Fibroblast of lung (primary cell): ENCODE measurements around the gene NDST1. TPM values are rescaled to one million over a fixed set of nuclear protein-coding genes. Genes with fewer than 3 reads are reported as not detected.

Experiments used
- DNase-seq, 2 donors: peaks; one replicate each; pipeline versions ENCODE4 v3.0.0 to v3.0.0-alpha.2; 2010; ENCODE audit warnings: low read depth in 2 of 2
- H2AFZ ChIP-seq: 2 replicates; pipeline ENCODE4 v1.5.1; 2012; ENCODE audit warnings: low read length, control low read depth, inconsistent platforms
- H3K27ac ChIP-seq: 2 replicates; pipeline ENCODE4 v1.5.1; 2011; ENCODE audit warnings: low read length, control low read depth; ENCODE audit not compliant: insufficient read depth
- H3K27me3 ChIP-seq: 2 replicates; pipeline ENCODE4 v1.5.1; 2011; ENCODE audit warnings: mild to moderate bottlenecking, low read length; ENCODE audit not compliant: control insufficient read depth, insufficient read depth
- H3K36me3 ChIP-seq: 2 replicates; pipeline ENCODE4 v1.5.1; 2011; ENCODE audit warnings: low read length; ENCODE audit not compliant: control insufficient read depth, insufficient read depth
- H3K4me1 ChIP-seq: 2 replicates; pipeline ENCODE4 v1.5.1; 2011; ENCODE audit warnings: low read length; ENCODE audit not compliant: control insufficient read depth, insufficient read depth; ENCODE audit errors: extremely low read depth
- H3K4me2 ChIP-seq: 2 replicates; pipeline ENCODE4 v1.5.1; 2011; ENCODE audit warnings: low read length, control low read depth; ENCODE audit not compliant: insufficient read depth; ENCODE audit errors: extremely low read depth
- H3K4me3 ChIP-seq, 4 experiments: fragments of 200-600 bp in 1 of 4; sonication (generic) in 1 of 4; replicated peaks in 1 of 4; 2 replicates each; pipeline ENCODE4 v1.5.1; 2011 to 2016; ENCODE audit warnings: low read length in 4 of 4, low read depth in 3 of 4, mild to moderate bottlenecking in 3 of 4, control low read depth in 2 of 4, inconsistent platforms in 1 of 4, mixed read lengths in 1 of 4; ENCODE audit not compliant: insufficient read depth in 1 of 4; ENCODE audit errors: control extremely low read depth in 1 of 4
- H3K79me2 ChIP-seq: 2 replicates; pipeline ENCODE4 v1.5.1; 2012; ENCODE audit warnings: mild to moderate bottlenecking, low read length, inconsistent platforms; ENCODE audit not compliant: control insufficient read depth, insufficient read depth
- H3K9ac ChIP-seq: 2 replicates; pipeline ENCODE4 v1.5.1; 2011; ENCODE audit warnings: mild to moderate bottlenecking, low read length, control low read depth; ENCODE audit not compliant: insufficient read depth
- H3K9me3 ChIP-seq: 2 replicates; pipeline ENCODE4 v1.5.1; 2012; ENCODE audit warnings: low read depth, low read length; ENCODE audit not compliant: control insufficient read depth, insufficient read depth
- H4K20me1 ChIP-seq: 2 replicates; pipeline ENCODE4 v1.5.1; 2011; ENCODE audit warnings: low read length; ENCODE audit not compliant: control insufficient read depth, insufficient read depth; ENCODE audit errors: extremely low read depth
- EZH2 ChIP-seq: IDR thresholded peaks from 2 replicates; pipeline ENCODE4 v1.5.1; 2012; ENCODE audit warnings: low read length, control low read depth, mild to moderate bottlenecking; ENCODE audit errors: missing control alignments
- polyA plus RNA-seq, 2 donors: library from polyadenylated mRNA; depleted of rRNA in 1 of 2; stranded (reverse) in 1 of 2; unstranded in 1 of 2; fragments of >200 nt; gene quantifications; 2 replicates each; pipeline ENCODE4 v1.2.1, GENCODE V29; 2011 to 2012; ENCODE audit warnings: missing spikeins in 1 of 2
- total RNA-seq: library from RNA; depleted of rRNA; stranded (reverse); fragments of >200 nt; gene quantifications from 2 replicates; pipeline ENCODE4 v1.2.1, GENCODE V29; 2014
- TF ChIP-seq, protein P1 (sequence below), 2 donors: IDR thresholded peaks in 1 of 2; conservative IDR thresholded peaks in 1 of 2; 1 replicate in 1 of 2; 2 replicates in 1 of 2; pipeline ENCODE4 v1.5.1; 2011 to 2012; ENCODE audit warnings: low read length in 2 of 2, control low read depth in 1 of 2, inconsistent platforms in 1 of 2, low read depth in 1 of 2, mild to moderate bottlenecking in 1 of 2

NDST1 gene
- total and polyA plus RNA-seq, 2 donors (not counting 1 experiment from before 2014, with no cell fraction given) = 38.5 to 94.8 TPM

DNA sequence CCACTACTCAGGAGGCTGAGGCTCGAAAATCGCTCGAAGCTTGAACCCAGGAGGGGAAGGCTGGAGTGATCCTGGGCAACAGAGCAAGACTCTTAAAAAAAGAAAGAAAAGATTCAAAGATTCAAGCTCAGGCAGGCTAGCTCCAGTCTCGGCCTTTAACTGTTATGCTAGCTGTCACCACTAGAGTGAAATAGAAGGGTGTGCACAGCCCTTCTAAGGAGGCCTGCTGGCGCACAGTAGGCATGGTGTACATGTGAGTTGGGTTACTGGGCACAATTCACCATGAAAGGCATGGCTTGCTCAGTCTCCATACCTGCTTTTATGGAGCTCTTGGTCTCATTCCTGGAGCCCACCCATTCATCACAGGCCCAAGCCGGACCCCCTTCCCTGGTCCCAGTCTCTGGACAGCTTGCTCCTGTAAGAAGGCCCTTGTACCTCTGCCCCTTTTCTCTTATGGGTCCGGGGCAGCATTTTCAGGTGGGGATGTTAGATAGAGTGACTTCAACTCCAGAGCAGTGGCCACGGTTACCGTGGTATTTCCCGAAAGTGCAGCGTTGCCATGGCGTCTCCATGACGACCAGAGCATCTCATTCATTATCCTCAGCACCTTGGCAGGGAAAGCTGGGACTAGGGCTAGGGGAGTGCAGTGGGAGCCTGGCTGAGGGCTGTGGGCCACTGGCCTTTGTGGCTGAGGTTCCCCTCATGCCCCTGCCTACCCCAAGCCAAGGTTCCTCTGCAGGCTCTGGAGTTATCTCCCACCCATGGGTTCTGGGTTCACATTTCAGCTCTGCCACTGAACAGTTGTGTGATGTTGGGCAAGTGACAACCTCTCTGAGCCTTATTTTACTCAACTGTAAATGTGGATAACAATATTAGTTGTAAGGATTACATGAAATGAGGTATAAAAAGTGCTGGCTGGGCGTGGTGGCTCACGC lies 5.7 kb downstream of the NDST1 start:
- no peaks in the 10 kb centered on the region for H3K36me3 ChIP-seq
- no peak overlapping the region for H3K4me3 ChIP-seq
- H3K4me1 ChIP-seq = peaks cover 63% of the 10 kb centered on the region
- no peak overlapping the region for H3K4me2 ChIP-seq
- no peak overlapping the region for H3K9ac ChIP-seq
- TF ChIP-seq, protein P1, sequence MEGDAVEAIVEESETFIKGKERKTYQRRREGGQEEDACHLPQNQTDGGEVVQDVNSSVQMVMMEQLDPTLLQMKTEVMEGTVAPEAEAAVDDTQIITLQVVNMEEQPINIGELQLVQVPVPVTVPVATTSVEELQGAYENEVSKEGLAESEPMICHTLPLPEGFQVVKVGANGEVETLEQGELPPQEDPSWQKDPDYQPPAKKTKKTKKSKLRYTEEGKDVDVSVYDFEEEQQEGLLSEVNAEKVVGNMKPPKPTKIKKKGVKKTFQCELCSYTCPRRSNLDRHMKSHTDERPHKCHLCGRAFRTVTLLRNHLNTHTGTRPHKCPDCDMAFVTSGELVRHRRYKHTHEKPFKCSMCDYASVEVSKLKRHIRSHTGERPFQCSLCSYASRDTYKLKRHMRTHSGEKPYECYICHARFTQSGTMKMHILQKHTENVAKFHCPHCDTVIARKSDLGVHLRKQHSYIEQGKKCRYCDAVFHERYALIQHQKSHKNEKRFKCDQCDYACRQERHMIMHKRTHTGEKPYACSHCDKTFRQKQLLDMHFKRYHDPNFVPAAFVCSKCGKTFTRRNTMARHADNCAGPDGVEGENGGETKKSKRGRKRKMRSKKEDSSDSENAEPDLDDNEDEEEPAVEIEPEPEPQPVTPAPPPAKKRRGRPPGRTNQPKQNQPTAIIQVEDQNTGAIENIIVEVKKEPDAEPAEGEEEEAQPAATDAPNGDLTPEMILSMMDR (conservative IDR thresholded peaks at IDR 0.05 in 1 of 2, IDR thresholded peaks at IDR 0.05 in 1 of 2; ENCODE audit: low read depth in 1 of 2, low read length in 2 of 2) = peak in 1 of 2 donors; percentile 2
- no peak for TF ChIP-seq EZH2
- H3K27ac ChIP-seq = peak overlapping the region; percentile 80
- H3K79me2 ChIP-seq = peaks cover 77% of the 10 kb centered on the region
- no peaks in the 10 kb centered on the region for H3K27me3 ChIP-seq
- DNase-seq = peak; percentile 21 to 50
- no peaks in the 10 kb centered on the region for H3K9me3 ChIP-seq
- no peak overlapping the region for H2AFZ ChIP-seq
- no peaks in the 10 kb centered on the region for H4K20me1 ChIP-seq

DNA sequence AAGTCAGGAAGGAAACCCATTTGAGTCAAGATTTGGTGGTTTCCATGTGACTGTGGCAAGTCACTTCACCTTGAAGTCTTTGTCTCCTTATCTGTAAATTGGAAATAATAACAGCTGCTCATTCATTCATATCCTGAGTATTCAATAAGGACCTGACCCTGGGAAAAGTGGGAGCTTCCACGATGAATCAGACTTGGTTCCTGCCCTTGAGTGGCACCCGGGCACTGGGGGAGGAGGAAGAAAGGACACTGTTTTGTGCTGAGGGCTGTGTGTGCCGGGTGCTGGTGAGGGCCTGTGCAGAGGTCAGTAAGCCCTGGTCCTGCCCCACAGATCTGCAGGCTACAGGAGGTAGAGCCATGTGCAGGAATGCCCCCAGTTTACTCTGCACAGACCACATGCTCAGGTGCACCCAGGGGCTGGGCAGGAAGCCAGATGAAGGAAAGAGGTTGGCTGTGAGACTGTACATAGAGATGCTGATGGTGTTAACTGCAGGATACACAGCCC lies 6.8 kb downstream of the NDST1 start:
- Histone ChIP-seq H3K27ac (peak overlapping the region; percentile 80), H3K4me1 (peaks cover 60% of the 10 kb centered on the region), H2AFZ (no peak overlapping the region), H3K4me3 (no peak overlapping the region), H3K9ac (peak overlapping the region; percentile 47), H3K79me2 (peaks cover 75% of the 10 kb centered on the region), H4K20me1 (no peaks in the 10 kb centered on the region), H3K4me2 (peak overlapping the region; percentile 33), H3K27me3 (no peaks in the 10 kb centered on the region), H3K36me3 (peaks cover 1% of the 10 kb centered on the region), H3K9me3 (no peaks in the 10 kb centered on the region)
- peak in 1 of 2 donors; percentile 78 for DNase-seq
- TF ChIP-seq, protein P1 (conservative IDR thresholded peaks at IDR 0.05 in 1 of 2, IDR thresholded peaks at IDR 0.05 in 1 of 2; ENCODE audit: low read depth in 1 of 2, low read length in 2 of 2) = no peak

DNA sequence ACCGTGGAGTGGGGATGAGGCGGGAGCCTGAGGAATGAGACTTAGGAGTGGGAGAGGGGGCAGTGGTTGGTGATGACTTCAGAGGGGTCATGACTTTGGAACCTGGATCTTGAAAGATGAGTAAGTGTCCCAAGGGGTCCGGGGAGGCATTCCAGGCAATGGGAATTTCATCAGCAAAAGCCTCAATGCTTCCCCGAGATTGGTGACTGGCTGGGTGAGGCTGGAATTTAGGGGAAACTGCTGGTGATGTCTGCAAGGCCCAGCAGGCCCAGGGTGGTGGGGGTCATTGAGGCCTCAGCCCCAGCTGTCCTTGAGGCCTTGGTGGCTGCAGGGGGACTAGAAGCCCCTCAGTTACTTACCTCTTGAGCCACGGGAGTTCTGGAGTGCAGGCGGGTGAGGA lies 7.5 kb downstream of the NDST1 start:
- TF ChIP-seq, protein P1 (conservative IDR thresholded peaks at IDR 0.05 in 1 of 2, IDR thresholded peaks at IDR 0.05 in 1 of 2; ENCODE audit: low read depth in 1 of 2, low read length in 2 of 2) = no peak
- TF ChIP-seq EZH2 = no peak
- Histone ChIP-seq H4K20me1 (no peaks in the 10 kb centered on the region), H3K9ac (peak overlapping the region; percentile 56)

More for the DNA sequence above, 7.5 kb downstream of the NDST1 start:
- no peak overlapping the region for H2AFZ ChIP-seq
- H3K36me3 ChIP-seq = peaks cover 2% of the 10 kb centered on the region
- no peak overlapping the region for H3K4me3 ChIP-seq
- H3K27me3 ChIP-seq = no peaks in the 10 kb centered on the region
- peak overlapping the region; percentile 33 for H3K4me2 ChIP-seq
- H3K9me3 ChIP-seq = no peaks in the 10 kb centered on the region
- peaks cover 56% of the 10 kb centered on the region for H3K4me1 ChIP-seq
- H3K79me2 ChIP-seq = peaks cover 75% of the 10 kb centered on the region
- H3K27ac ChIP-seq = peak overlapping the region; percentile 80
- DNase-seq = peak; percentile 77 to 82
